ENCODE data around the gene BAG2. TPM values are rescaled to one million over a fixed set of nuclear protein-coding genes. Genes with fewer than 3 reads are reported as not detected.

BAG2 gene
- total RNA-seq, 1 donor from 2014 or later: 1.5 TPM

- Mint-ChIP-seq H3K9me3 (no peaks in the 10 kb centered on the region), H3K4me1 (no peaks in the 10 kb centered on the region), H3K4me3 (no peak overlapping the region), H3K27ac (no peak overlapping the region), H3K27me3 (ENCODE audit: insufficient read depth, low read depth) (no peaks in the 10 kb centered on the region), H3K36me3 (peaks cover 23% of the 10 kb centered on the region)
- no peak overlapping the region for H3K9ac ChIP-seq
- no peak overlapping the region for H2AFZ ChIP-seq (replicated peaks)
- H3K79me2 ChIP-seq (ENCODE audit: low read depth): no peaks in the 10 kb centered on the region
- no peaks in the 10 kb centered on the region for H4K20me1 ChIP-seq (ENCODE audit: low read depth)
- no peaks in the 10 kb centered on the region for H3K9me3 ChIP-seq (ENCODE audit: low read depth)
- H3K4me2 ChIP-seq: no peak overlapping the region
- DNase-seq (ENCODE audit: low spot score): no peak
- no peak for TF ChIP-seq EZH2 (IDR thresholded peaks at IDR 0.05)
- no peak for TF ChIP-seq EZH2phosphoT487 (IDR thresholded peaks at IDR 0.05)
- TF ChIP-seq CTCF (IDR thresholded peaks at IDR 0.05): no peak
- H3K27me3 ChIP-seq: no peaks in the 10 kb centered on the region
- H3K4me3 ChIP-seq: no peak overlapping the region
- no peaks in the 10 kb centered on the region for H3K4me1 ChIP-seq
- H3K27ac ChIP-seq: no peak overlapping the region
- peaks cover 22% of the 10 kb centered on the region for H3K36me3 ChIP-seq
- no peaks in the 10 kb centered on the region for H3F3A ChIP-seq (ENCODE audit: low read depth)
Measured at GRCh38 chr6:57142178-57142525, 30.0 kb upstream of the BAG2 start.

GRCh38 chr6:57143690-57144089 lies 28.4 kb upstream of the BAG2 start:
- no peaks in the 10 kb centered on the region for H3K27me3 ChIP-seq
- H3K4me2 ChIP-seq: no peak overlapping the region
- H3K27ac ChIP-seq: no peak overlapping the region
- Mint-ChIP-seq H3K9me3 (no peaks in the 10 kb centered on the region), H3K4me3 (no peak overlapping the region), H3K27me3 (ENCODE audit: insufficient read depth, low read depth) (no peaks in the 10 kb centered on the region), H3K27ac (no peak overlapping the region), H3K36me3 (peaks cover 30% of the 10 kb centered on the region), H3K4me1 (no peaks in the 10 kb centered on the region)
- TF ChIP-seq EZH2phosphoT487 (IDR thresholded peaks at IDR 0.05): no peak
- no peaks in the 10 kb centered on the region for H3K9me3 ChIP-seq (ENCODE audit: low read depth)
- H3K36me3 ChIP-seq: peaks cover 24% of the 10 kb centered on the region
- H3F3A ChIP-seq (ENCODE audit: low read depth): no peaks in the 10 kb centered on the region
- no peak overlapping the region for H3K9ac ChIP-seq
- H3K79me2 ChIP-seq (ENCODE audit: low read depth): no peaks in the 10 kb centered on the region
- no peak overlapping the region for H3K4me3 ChIP-seq
- no peaks in the 10 kb centered on the region for H4K20me1 ChIP-seq (ENCODE audit: low read depth)
- no peak overlapping the region for H2AFZ ChIP-seq (replicated peaks)
- H3K4me1 ChIP-seq: no peaks in the 10 kb centered on the region
- DNase-seq (ENCODE audit: low spot score): no peak

- Mint-ChIP-seq H3K27ac (no peak overlapping the region), H3K9me3 (no peaks in the 10 kb centered on the region), H3K4me3 (no peak overlapping the region), H3K27me3 (ENCODE audit: insufficient read depth, low read depth) (no peaks in the 10 kb centered on the region), H3K4me1 (no peaks in the 10 kb centered on the region), H3K36me3 (peaks cover 38% of the 10 kb centered on the region)
- H3K27me3 ChIP-seq: no peaks in the 10 kb centered on the region
- no peaks in the 10 kb centered on the region for H3F3A ChIP-seq (ENCODE audit: low read depth)
- no peak for TF ChIP-seq CTCF (IDR thresholded peaks at IDR 0.05)
- TF ChIP-seq EZH2 (IDR thresholded peaks at IDR 0.05): no peak
- no peak for TF ChIP-seq EZH2phosphoT487 (IDR thresholded peaks at IDR 0.05)
- no peaks in the 10 kb centered on the region for H3K79me2 ChIP-seq (ENCODE audit: low read depth)
- no peaks in the 10 kb centered on the region for H3K4me1 ChIP-seq
- H3K36me3 ChIP-seq: peaks cover 30% of the 10 kb centered on the region
- no peak overlapping the region for H3K4me3 ChIP-seq
- no peak overlapping the region for H3K9ac ChIP-seq
- no peaks in the 10 kb centered on the region for H4K20me1 ChIP-seq (ENCODE audit: low read depth)
- no peak for DNase-seq (ENCODE audit: low spot score)
- H3K9me3 ChIP-seq (ENCODE audit: low read depth): no peaks in the 10 kb centered on the region
- H2AFZ ChIP-seq (replicated peaks): no peak overlapping the region
- H3K27ac ChIP-seq: no peak overlapping the region
- no peak overlapping the region for H3K4me2 ChIP-seq
Measured at GRCh38 chr6:57147401-57147800, 24.7 kb upstream of the BAG2 start.

- Mint-ChIP-seq H3K4me1 (no peaks in the 10 kb centered on the region), H3K4me3 (no peak overlapping the region), H3K36me3 (peaks cover 36% of the 10 kb centered on the region), H3K9me3 (no peaks in the 10 kb centered on the region), H3K27ac (no peak overlapping the region), H3K27me3 (ENCODE audit: insufficient read depth, low read depth) (no peaks in the 10 kb centered on the region)
- H3K36me3 ChIP-seq: peaks cover 24% of the 10 kb centered on the region
- no peak overlapping the region for H2AFZ ChIP-seq (replicated peaks)
- no peaks in the 10 kb centered on the region for H3K27me3 ChIP-seq
- no peak overlapping the region for H3K4me3 ChIP-seq
- H3F3A ChIP-seq (ENCODE audit: low read depth): no peaks in the 10 kb centered on the region
- H3K9ac ChIP-seq: no peak overlapping the region
- no peaks in the 10 kb centered on the region for H4K20me1 ChIP-seq (ENCODE audit: low read depth)
- no peaks in the 10 kb centered on the region for H3K4me1 ChIP-seq
- no peak for TF ChIP-seq EZH2 (IDR thresholded peaks at IDR 0.05)
- no peak for TF ChIP-seq EZH2phosphoT487 (IDR thresholded peaks at IDR 0.05)
- TF ChIP-seq CTCF (IDR thresholded peaks at IDR 0.05): no peak
- no peak overlapping the region for H3K4me2 ChIP-seq
- H3K27ac ChIP-seq: no peak overlapping the region
- no peak for DNase-seq (ENCODE audit: low spot score)
- H3K79me2 ChIP-seq (ENCODE audit: low read depth): no peaks in the 10 kb centered on the region
- H3K9me3 ChIP-seq (ENCODE audit: low read depth): no peaks in the 10 kb centered on the region
Measured at GRCh38 chr6:57147955-57148858, 23.9 kb upstream of the BAG2 start.

All from neural progenitor cell (in vitro differentiated cells).